OCI-LY7 (cell line): ENCODE results near the gene YTHDC1. TPM values are rescaled to one million over a fixed set of nuclear protein-coding genes. Genes with fewer than 3 reads are reported as not detected.

Experiments
- BruUV-seq: library from RNA; stranded (reverse); fragments of 400-500 nt; replicated peaks from 2 replicates; lab custom pipeline; 2021; lab: Mats Ljungman, UMichigan
- CTCF ChIA-PET: fragments of 300-600 bp; sonication (Branson Sonifier 250); formaldehyde crosslinking; loops from one replicate; lab custom pipeline; 2022; ENCODE audit warnings: antibody characterized with exemption; ENCODE audit not compliant: unreplicated experiment; lab: Charles Lee
- POLR2A ChIA-PET: fragments of 300-600 bp; sonication (Branson Sonifier 250); formaldehyde crosslinking; loops from one replicate; lab custom pipeline; 2022; ENCODE audit warnings: antibody characterized with exemption; lab: Charles Lee
- DNase-seq: peaks from one replicate; pipeline ENCODE4 v3.0.0-alpha.2; 2015; ENCODE audit warnings: low spot score
- H2AFZ ChIP-seq: fragments of 200-600 bp; sonication (generic), shearing (Covaris generic); 2 replicates; pipeline ENCODE4 v1.6.1; 2014; ENCODE audit warnings: mild to moderate bottlenecking, antibody characterized with exemption, low read length, moderate library complexity
- H3K27ac ChIP-seq: fragments of 200-600 bp; sonication (generic); 2 replicates; pipeline ENCODE4 v1.5.1; 2014; ENCODE audit warnings: mixed run types, low read depth, mild to moderate bottlenecking, moderate library complexity, low read length, inconsistent platforms; ENCODE audit not compliant: poor library complexity, severe bottlenecking
- H3K36me3 ChIP-seq: fragments of 200-600 bp; sonication (generic); 2 replicates; pipeline ENCODE4 v1.6.1; 2014; ENCODE audit warnings: mild to moderate bottlenecking, antibody characterized with exemption, low read length, moderate library complexity, mixed read lengths; ENCODE audit not compliant: insufficient read depth
- H3K4me1 ChIP-seq: fragments of 200-600 bp; sonication (generic); 2 replicates; pipeline ENCODE4 v1.5.1; 2014; ENCODE audit warnings: mild to moderate bottlenecking, low read length; ENCODE audit not compliant: insufficient read depth, poor library complexity, severe bottlenecking
- H3K4me2 ChIP-seq: fragments of 200-600 bp; sonication (generic); 2 replicates; pipeline ENCODE4 v1.6.1; 2014; ENCODE audit warnings: mild to moderate bottlenecking, low read length
- H3K4me3 ChIP-seq: fragments of 200-600 bp; sonication (generic); 2 replicates; pipeline ENCODE4 v1.5.1; 2014; ENCODE audit warnings: mild to moderate bottlenecking, low read depth, low read length; ENCODE audit not compliant: poor library complexity, severe bottlenecking
- H3K79me2 ChIP-seq: fragments of 200-600 bp; sonication (generic); 2 replicates; pipeline ENCODE4 v1.6.1; 2016; ENCODE audit warnings: low read depth, mild to moderate bottlenecking, low read length, moderate library complexity, mixed read lengths; ENCODE audit not compliant: insufficient read depth
- H3K9me2 ChIP-seq: fragments of 200-600 bp; sonication (generic); 2 replicates; pipeline ENCODE4 v1.6.1; 2016; ENCODE audit warnings: mild to moderate bottlenecking, low read length, mixed read lengths; ENCODE audit not compliant: insufficient read depth
- H3K9me3 ChIP-seq: fragments of 200-600 bp; sonication (generic); 2 replicates; pipeline ENCODE4 v1.6.1; 2014; ENCODE audit warnings: mild to moderate bottlenecking, mixed run types, low read length, mixed read lengths
- H4K20me1 ChIP-seq: fragments of 200-600 bp; sonication (generic); 2 replicates; pipeline ENCODE4 v1.6.1; 2014; ENCODE audit warnings: mild to moderate bottlenecking, antibody characterized with exemption, low read length, moderate library complexity, mixed read lengths; ENCODE audit not compliant: insufficient read depth
- EZH2phosphoT487 ChIP-seq: fragments of 200-600 bp; sonication (generic); IDR thresholded peaks from 2 replicates; pipeline ENCODE4 v1.6.1; 2018; ENCODE audit warnings: low read depth, borderline replicate concordance, mild to moderate bottlenecking, mixed run types, antibody characterized with exemption, low read length, moderate library complexity, mixed read lengths
- intact Hi-C: fragments of 100-400 bp; cut with micrococcal nuclease; formaldehyde crosslinking; loops from one replicate; pipeline ENCODE4 v1.10.0; 2022; ENCODE audit not compliant: unreplicated experiment
- total RNA-seq, 2 experiments: library from RNA; depleted of rRNA in 1 of 2; stranded (reverse); fragments of >200 nt in 1 of 2; shearing (Covaris generic) in 1 of 2; gene quantifications; 2 replicates each; pipeline ENCODE4 v1.2.3, GENCODE V29; 2014 to 2022
- TF ChIP-seq, protein P1 (sequence below): fragments of 200-600 bp; sonication (generic); conservative IDR thresholded peaks from 2 replicates; pipeline ENCODE4 v1.5.1; 2014; ENCODE audit warnings: mild to moderate bottlenecking, antibody characterized with exemption, low read length, moderate library complexity, mixed read lengths

The YTHDC1 gene
- total RNA-seq, 2 experiments from 2014 or later, result 65.3 to 93.0 TPM

DNA sequence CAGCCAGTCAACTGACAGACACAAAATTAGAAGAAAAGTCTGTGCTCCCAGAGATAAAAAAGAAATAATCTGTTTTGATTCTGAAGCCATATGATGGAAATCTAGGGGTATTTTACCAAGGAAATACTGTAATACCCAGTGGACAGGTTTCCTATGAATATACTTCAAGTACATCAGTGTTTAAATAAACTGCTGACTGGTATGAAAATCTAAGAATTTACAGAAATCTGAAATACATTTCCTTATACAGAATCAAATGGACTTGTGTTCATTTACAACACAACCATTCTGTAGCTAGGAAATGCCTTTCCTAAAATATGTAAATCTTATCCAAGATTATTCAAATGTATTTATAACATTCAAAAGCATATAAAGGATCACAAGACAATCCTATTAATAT lies 13.4 kb downstream of the YTHDC1 start:
- no peak for DNase-seq
- Histone ChIP-seq H3K79me2 (peaks cover 85% of the 10 kb centered on the region), H3K27ac (no peak overlapping the region), H3K4me3 (no peak overlapping the region), H4K20me1 (peaks cover 22% of the 10 kb centered on the region; the same call in 1 of the 2 replicates), H3K4me1 (peaks cover 7% of the 10 kb centered on the region), H3K9me2 (no peaks in the 10 kb centered on the region), H3K36me3 (peaks cover 67% of the 10 kb centered on the region), H3K9me3 (no peaks in the 10 kb centered on the region), H2AFZ (no peak overlapping the region), H3K4me2 (no peak overlapping the region)
- POLR2A ChIA-PET, result interaction anchor here (0.7 to 1.6 kb wide), 2 partner anchors 11 to 152 kb away, joined by 3 to 6 read pairs; no protein-coding TSS in a partner anchor
- no TSS peak for BruUV-seq
- TF ChIP-seq, protein P1, sequence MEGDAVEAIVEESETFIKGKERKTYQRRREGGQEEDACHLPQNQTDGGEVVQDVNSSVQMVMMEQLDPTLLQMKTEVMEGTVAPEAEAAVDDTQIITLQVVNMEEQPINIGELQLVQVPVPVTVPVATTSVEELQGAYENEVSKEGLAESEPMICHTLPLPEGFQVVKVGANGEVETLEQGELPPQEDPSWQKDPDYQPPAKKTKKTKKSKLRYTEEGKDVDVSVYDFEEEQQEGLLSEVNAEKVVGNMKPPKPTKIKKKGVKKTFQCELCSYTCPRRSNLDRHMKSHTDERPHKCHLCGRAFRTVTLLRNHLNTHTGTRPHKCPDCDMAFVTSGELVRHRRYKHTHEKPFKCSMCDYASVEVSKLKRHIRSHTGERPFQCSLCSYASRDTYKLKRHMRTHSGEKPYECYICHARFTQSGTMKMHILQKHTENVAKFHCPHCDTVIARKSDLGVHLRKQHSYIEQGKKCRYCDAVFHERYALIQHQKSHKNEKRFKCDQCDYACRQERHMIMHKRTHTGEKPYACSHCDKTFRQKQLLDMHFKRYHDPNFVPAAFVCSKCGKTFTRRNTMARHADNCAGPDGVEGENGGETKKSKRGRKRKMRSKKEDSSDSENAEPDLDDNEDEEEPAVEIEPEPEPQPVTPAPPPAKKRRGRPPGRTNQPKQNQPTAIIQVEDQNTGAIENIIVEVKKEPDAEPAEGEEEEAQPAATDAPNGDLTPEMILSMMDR, result no peak
- no peak for TF ChIP-seq EZH2phosphoT487
- CTCF ChIA-PET, result no interaction called here
- intact Hi-C loops, result no loop called here

GRCh38 chr4:68326141-68326540 lies 23.7 kb downstream of the YTHDC1 start:
- Histone ChIP-seq H2AFZ (no peak overlapping the region), H4K20me1 (0 out of 2 replicates have a peak, but pooled peaks cover 8% of the 10 kb centered on the region), H3K4me1 (no peaks in the 10 kb centered on the region), H3K4me2 (no peak overlapping the region), H3K27ac (no peak overlapping the region), H3K4me3 (no peak overlapping the region), H3K9me3 (no peaks in the 10 kb centered on the region), H3K36me3 (peaks cover 98% of the 10 kb centered on the region), H3K9me2 (no peaks in the 10 kb centered on the region), H3K79me2 (no peaks in the 10 kb centered on the region; the same call in 1 of the 2 replicates)
- ChIA-PET CTCF (no interaction called here), POLR2A (interaction anchor here (0.8 kb wide), 1 partner anchor 8 kb away, joined by 3 read pairs; no protein-coding TSS in a partner anchor)
- DNase-seq, result no peak
- no TSS peak for BruUV-seq
- TF ChIP-seq, protein P1, result no peak
- TF ChIP-seq EZH2phosphoT487, result no peak
- intact Hi-C loops, result no loop called here

GRCh38 chr4:68324519-68325262 lies 25.2 kb downstream of the YTHDC1 start:
- ChIA-PET POLR2A (no interaction called here), CTCF (no interaction called here)
- H3K4me2 ChIP-seq, result no peak overlapping the region
- TF ChIP-seq, protein P1, result no peak
- no peak for TF ChIP-seq EZH2phosphoT487
- H3K27ac ChIP-seq, result no peak overlapping the region
- H3K36me3 ChIP-seq, result peaks cover 97% of the 10 kb centered on the region
- peaks cover 8% of the 10 kb centered on the region; the same call in 1 of the 2 replicates for H4K20me1 ChIP-seq
- H3K4me3 ChIP-seq, result no peak overlapping the region
- no peaks in the 10 kb centered on the region for H3K79me2 ChIP-seq
- intact Hi-C loops, result no loop called here
- no peak overlapping the region for H2AFZ ChIP-seq
- no peak for DNase-seq
- no peaks in the 10 kb centered on the region for H3K9me3 ChIP-seq
- no TSS peak for BruUV-seq
- no peaks in the 10 kb centered on the region for H3K9me2 ChIP-seq
- no peaks in the 10 kb centered on the region for H3K4me1 ChIP-seq
